Neural crest cell (in vitro differentiated cells): ENCODE data around the gene EVC. TPM values are rescaled to one million over a fixed set of nuclear protein-coding genes. Genes with fewer than 3 reads are reported as not detected.

Experiments
- DNase-seq: peaks from one replicate; pipeline ENCODE4 v3.0.0; 2021; ENCODE audit warnings: low read depth, mixed read lengths, low spot score
- H3K27ac Mint-ChIP-seq: one replicate; pipeline ENCODE4 v1.8.0; 2021; ENCODE audit warnings: mild to moderate bottlenecking, mixed read lengths; ENCODE audit not compliant: unreplicated experiment
- H3K27me3 Mint-ChIP-seq: 2 replicates; pipeline ENCODE4 v1.8.0; 2021; ENCODE audit warnings: low read depth, mild to moderate bottlenecking, mixed read lengths
- H3K36me3 Mint-ChIP-seq: 2 replicates; pipeline ENCODE4 v1.8.0; 2021; ENCODE audit warnings: low read depth, mild to moderate bottlenecking, mixed read lengths
- H3K4me1 Mint-ChIP-seq: 2 replicates; pipeline ENCODE4 v1.8.0; 2021; ENCODE audit warnings: mixed read lengths
- H3K4me3 Mint-ChIP-seq: one replicate; pipeline ENCODE4 v1.8.0; 2021; ENCODE audit warnings: mild to moderate bottlenecking, mixed read lengths
- H3K9me3 Mint-ChIP-seq: 2 replicates; pipeline ENCODE4 v1.8.0; 2021; ENCODE audit warnings: mixed read lengths
- CTCF ChIP-seq: fragments of 200-600 bp; sonication (generic); conservative IDR thresholded peaks from 2 replicates; pipeline ENCODE4 v1.5.0; 2021; ENCODE audit warnings: antibody characterized with exemption, mild to moderate bottlenecking
- total RNA-seq: library from RNA; stranded (reverse); gene quantifications from 2 replicates; pipeline ENCODE4 v1.2.1, GENCODE V29; 2021

EVC gene
- total RNA-seq, 1 donor from 2014 or later = 24.4 TPM

GRCh38 chr4:5703831-5704230, 7.2 kb upstream of the EVC start:
- Mint-ChIP-seq H3K4me3 (no peak overlapping the region), H3K9me3 (peaks cover 11% of the 10 kb centered on the region), H3K4me1 (peaks cover 32% of the 10 kb centered on the region), H3K36me3 (peaks cover 30% of the 10 kb centered on the region), H3K27ac (peak overlapping the region; percentile 24), H3K27me3 (peaks cover 4% of the 10 kb centered on the region)
- no peak for DNase-seq
- TF ChIP-seq CTCF = no peak

GRCh38 chr4:5704276-5704675, 6.7 kb upstream of the EVC start:
- Mint-ChIP-seq H3K4me3 (no peak overlapping the region), H3K27me3 (peaks cover 4% of the 10 kb centered on the region), H3K36me3 (peaks cover 30% of the 10 kb centered on the region), H3K9me3 (peaks cover 11% of the 10 kb centered on the region), H3K4me1 (peaks cover 33% of the 10 kb centered on the region), H3K27ac (peak overlapping the region; percentile 24)
- DNase-seq = no peak
- TF ChIP-seq CTCF = no peak

- Mint-ChIP-seq H3K4me1 (peaks cover 38% of the 10 kb centered on the region), H3K4me3 (no peak overlapping the region), H3K27ac (no peak overlapping the region), H3K27me3 (peaks cover 4% of the 10 kb centered on the region), H3K9me3 (peaks cover 11% of the 10 kb centered on the region), H3K36me3 (peaks cover 30% of the 10 kb centered on the region)
- DNase-seq = no peak
- TF ChIP-seq CTCF = no peak
Measured at GRCh38 chr4:5705647-5706320, 5.2 kb upstream of the EVC start.

DNA sequence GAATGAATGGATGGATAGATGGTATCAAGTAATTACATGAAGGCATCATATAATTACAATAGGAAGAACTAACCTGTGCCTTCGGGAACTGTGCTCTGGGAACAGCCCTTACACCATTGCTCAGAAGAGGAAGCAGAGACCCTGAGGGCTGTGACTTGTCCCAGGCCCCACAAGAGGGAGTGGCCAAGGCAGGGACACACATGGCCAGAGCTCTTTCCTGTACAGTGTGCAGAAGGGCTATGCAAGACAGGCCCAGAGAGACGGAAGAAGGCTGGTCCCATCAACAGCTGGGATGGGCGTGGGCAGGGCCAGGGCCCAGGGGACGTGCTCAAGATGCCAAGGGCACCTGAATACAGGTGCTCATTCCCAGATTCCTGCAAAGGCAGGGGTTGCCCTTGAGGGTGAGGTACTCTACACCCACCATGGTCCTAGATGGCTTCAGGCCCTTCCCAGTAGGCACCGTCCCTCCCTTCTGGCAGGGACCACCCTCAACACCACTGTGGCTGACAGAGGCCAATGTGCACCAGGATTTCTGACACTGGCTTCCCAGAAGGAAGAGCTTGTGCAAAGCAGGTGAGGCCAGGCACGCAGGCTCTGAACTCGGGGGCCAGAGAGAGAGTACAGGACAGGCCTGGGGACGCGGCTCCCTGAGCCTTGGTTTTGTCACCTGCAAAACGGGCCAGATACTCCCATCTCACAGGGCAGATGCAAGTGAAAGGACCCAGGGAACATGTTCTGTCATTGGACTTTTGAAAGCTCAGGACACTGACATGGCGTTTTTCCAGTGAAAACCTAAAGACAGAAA, 4.3 kb upstream of the EVC start:
- peaks cover 11% of the 10 kb centered on the region for H3K9me3 Mint-ChIP-seq
- peaks cover 4% of the 10 kb centered on the region for H3K27me3 Mint-ChIP-seq
- no peak overlapping the region for H3K27ac Mint-ChIP-seq
- peak overlapping the region; percentile 82 for H3K4me3 Mint-ChIP-seq
- peaks cover 31% of the 10 kb centered on the region for H3K4me1 Mint-ChIP-seq
- no peak for TF ChIP-seq CTCF
- H3K36me3 Mint-ChIP-seq = peaks cover 30% of the 10 kb centered on the region
- no peak for DNase-seq

GRCh38 chr4:5707366-5707765, 3.6 kb upstream of the EVC start:
- H3K9me3 Mint-ChIP-seq = peaks cover 11% of the 10 kb centered on the region
- TF ChIP-seq CTCF = no peak
- H3K4me1 Mint-ChIP-seq = peaks cover 32% of the 10 kb centered on the region
- peak overlapping the region; percentile 81 for H3K4me3 Mint-ChIP-seq
- H3K27me3 Mint-ChIP-seq = peaks cover 4% of the 10 kb centered on the region
- DNase-seq = no peak
- H3K27ac Mint-ChIP-seq = no peak overlapping the region
- H3K36me3 Mint-ChIP-seq = peaks cover 28% of the 10 kb centered on the region
